Measurements from ENCODE around the gene ACOT7. TPM values are rescaled to one million over a fixed set of nuclear protein-coding genes. Genes with fewer than 3 reads are reported as not detected.

The ACOT7 gene
- total RNA-seq, 1 donor from 2014 or later, result 80.3 TPM

- TF ChIP-seq CTCF (conservative IDR thresholded peaks at IDR 0.05; ENCODE audit: low read depth, low read length), result no peak
- DNase-seq (ENCODE audit: low read depth), result no peak
- no peak overlapping the region for H3K4me3 ChIP-seq (ENCODE audit: low read depth, low read length)
These were observed 48.1 kb downstream of the ACOT7 start for GRCh38 chr1:6345460-6345859.

- no peak for TF ChIP-seq CTCF (conservative IDR thresholded peaks at IDR 0.05; ENCODE audit: low read depth, low read length)
These were observed 48.6 kb downstream of the ACOT7 start for GRCh38 chr1:6345009-6345408.

GRCh38 chr1:6343506-6344405, 49.8 kb downstream of the ACOT7 start:
- peak; percentile 98 for TF ChIP-seq CTCF (conservative IDR thresholded peaks at IDR 0.05; ENCODE audit: low read depth, low read length)
- DNase-seq (ENCODE audit: low read depth), result no peak

More at GRCh38 chr1:6345009-6345408, 48.6 kb downstream of the ACOT7 start:
- no peak for DNase-seq (ENCODE audit: low read depth)
- no peak overlapping the region for H3K4me3 ChIP-seq (ENCODE audit: low read depth, low read length)

GRCh38 chr1:6342056-6342455, 51.5 kb downstream of the ACOT7 start:
- H3K4me3 ChIP-seq (ENCODE audit: low read depth, low read length), result no peak overlapping the region
- no peak for DNase-seq (ENCODE audit: low read depth)
- no peak for TF ChIP-seq CTCF (conservative IDR thresholded peaks at IDR 0.05; ENCODE audit: low read depth, low read length)

More at GRCh38 chr1:6343506-6344405, 49.8 kb downstream of the ACOT7 start:
- no peak overlapping the region for H3K4me3 ChIP-seq (ENCODE audit: low read depth, low read length)

GRCh38 chr1:6338695-6339094, 54.9 kb downstream of the ACOT7 start:
- H3K4me3 ChIP-seq (ENCODE audit: low read depth, low read length), result no peak overlapping the region
- DNase-seq (ENCODE audit: low read depth), result no peak
- no peak for TF ChIP-seq CTCF (conservative IDR thresholded peaks at IDR 0.05; ENCODE audit: low read depth, low read length)

- no peak for DNase-seq (ENCODE audit: low read depth)
- no peak overlapping the region for H3K4me3 ChIP-seq (ENCODE audit: low read depth, low read length)
- no peak for TF ChIP-seq CTCF (conservative IDR thresholded peaks at IDR 0.05; ENCODE audit: low read depth, low read length)
These were observed 56.6 kb downstream of the ACOT7 start for GRCh38 chr1:6336776-6337622.

Measured in epithelial cell of proximal tubule (primary cell).